HAP-1 (cell line): Measurements from ENCODE around the gene HYI.
"Not testable (repeated sequence)": the region's sequence is repeated elsewhere in the genome, so short reads cannot be mapped to it uniquely, and the experiment has no call there.

ENCODE experiments used
- DNase-seq, 2 experiments: peaks; one replicate each; pipeline ENCODE4 v3.0.0-alpha.2; 2016 to 2020; ENCODE audit warnings: low spot score in 2 of 2
- H3K27me3 ChIP-seq: fragments of 250-450 bp; sonication (Bioruptor Pico); 2 replicates; pipeline ENCODE4 v1.5.1; 2020; ENCODE audit warnings: low read depth, mild to moderate bottlenecking, moderate library complexity
- H3K36me3 ChIP-seq: fragments of 250-450 bp; sonication (Bioruptor Pico); replicated peaks from 2 replicates; pipeline ENCODE4 v1.5.1; 2020; ENCODE audit warnings: mild to moderate bottlenecking
- H3K4me1 ChIP-seq: fragments of 250-450 bp; sonication (Bioruptor Pico); 2 replicates; pipeline ENCODE4 v1.5.1; 2020; ENCODE audit warnings: mild to moderate bottlenecking
- H3K4me3 ChIP-seq: fragments of 250-450 bp; sonication (Bioruptor Pico); 2 replicates; pipeline ENCODE4 v1.5.1; 2020; ENCODE audit warnings: mild to moderate bottlenecking, moderate library complexity
- H3K9me3 ChIP-seq: fragments of 250-450 bp; sonication (Bioruptor Pico); 2 replicates; pipeline ENCODE4 v1.5.1; 2020; ENCODE audit warnings: mild to moderate bottlenecking, moderate library complexity
- in situ Hi-C: fragments of 300-500 bp; cut with MboI; formaldehyde crosslinking; loops from 3 replicates; pipeline ENCODE4 v1.14.3; 2020; ENCODE audit warnings: low sequenced_read_pairs, inconsistent platforms, mixed read lengths

HYI gene

GRCh38 chr1:43475611-43476401 is 22.1 kb upstream of the HYI start:
- DNase-seq, H3K4me3 ChIP-seq, H3K9me3 ChIP-seq, H3K4me1 ChIP-seq, H3K36me3 ChIP-seq, in situ Hi-C loops, H3K27me3 ChIP-seq: not testable (repeated sequence)

DNA sequence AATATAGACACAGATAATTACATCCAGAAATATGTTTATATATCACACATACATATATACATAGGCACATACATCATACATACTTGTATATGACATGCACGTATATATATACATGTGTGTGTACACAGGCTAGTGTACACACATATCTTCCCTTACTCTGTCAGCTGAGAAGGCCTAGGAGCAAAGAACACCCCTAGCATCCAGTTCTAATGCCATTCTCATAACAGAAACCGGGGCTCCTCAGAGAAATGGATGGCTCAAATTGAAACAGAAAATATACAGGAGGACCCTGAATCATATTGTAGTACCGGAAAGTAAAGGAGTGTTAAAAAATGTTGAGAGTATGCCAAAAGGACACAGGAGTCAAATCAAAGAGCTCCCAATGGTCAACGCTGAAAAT is 19.7 kb upstream of the HYI start:
- no peak overlapping the region for H3K4me3 ChIP-seq
- no peaks in the 10 kb centered on the region for H3K36me3 ChIP-seq
- H3K9me3 ChIP-seq: peaks cover 3% of the 10 kb centered on the region; the same call in 1 of the 2 replicates
- in situ Hi-C loops: no loop called here
- no peaks in the 10 kb centered on the region for H3K27me3 ChIP-seq
- DNase-seq: no peak
- H3K4me1 ChIP-seq: no peaks in the 10 kb centered on the region

DNA sequence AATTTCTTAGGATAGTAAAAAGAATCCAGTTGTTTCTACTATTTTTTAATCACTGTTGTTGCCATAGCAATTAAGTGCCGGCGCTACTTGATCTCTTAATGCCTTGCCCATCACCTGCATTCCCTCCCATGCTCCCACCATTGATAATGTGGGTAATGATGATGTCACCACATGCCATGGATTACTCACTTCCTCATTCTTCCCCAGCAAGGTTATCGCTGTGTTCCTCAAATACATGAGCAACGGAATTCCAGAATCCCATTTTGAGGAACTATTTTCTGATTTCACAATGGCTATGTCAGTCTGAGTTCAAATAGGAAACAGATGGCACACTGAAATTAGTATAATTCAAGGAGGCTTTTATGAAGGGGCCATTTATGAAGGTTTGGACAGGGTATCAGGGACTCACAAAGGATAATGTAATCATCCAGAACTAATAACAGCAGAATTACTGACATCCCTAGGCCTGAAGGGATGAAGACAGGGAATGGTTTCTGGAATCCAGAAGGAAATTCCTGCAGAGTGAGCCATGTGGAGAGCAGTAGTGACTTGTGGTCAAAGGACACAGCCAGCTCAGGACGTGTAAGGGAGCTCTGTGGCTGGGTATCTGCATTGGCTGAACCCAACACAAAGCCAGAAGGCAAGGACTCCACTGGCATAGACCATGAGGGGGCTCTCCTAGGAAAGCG is 18.9 kb upstream of the HYI start:
- DNase-seq, H3K4me3 ChIP-seq, H3K27me3 ChIP-seq, H3K9me3 ChIP-seq, in situ Hi-C loops, H3K4me1 ChIP-seq, H3K36me3 ChIP-seq: not testable (repeated sequence)

- in situ Hi-C loops: no loop called here
- no peak for DNase-seq
- Histone ChIP-seq H3K36me3 (no peaks in the 10 kb centered on the region), H3K4me1 (no peaks in the 10 kb centered on the region), H3K4me3 (no peak overlapping the region), H3K27me3 (no peaks in the 10 kb centered on the region), H3K9me3 (peaks cover 3% of the 10 kb centered on the region; the same call in 1 of the 2 replicates)
These were observed 18.3 kb upstream of the HYI start for GRCh38 chr1:43472087-43472462.

- DNase-seq: no peak
- Histone ChIP-seq H3K27me3 (no peaks in the 10 kb centered on the region), H3K4me1 (no peaks in the 10 kb centered on the region), H3K36me3 (no peaks in the 10 kb centered on the region), H3K9me3 (peaks cover 3% of the 10 kb centered on the region; the same call in 1 of the 2 replicates), H3K4me3 (no peak overlapping the region)
- in situ Hi-C loops: no loop called here
These were observed 16.2 kb upstream of the HYI start for GRCh38 chr1:43469932-43470331.

DNA sequence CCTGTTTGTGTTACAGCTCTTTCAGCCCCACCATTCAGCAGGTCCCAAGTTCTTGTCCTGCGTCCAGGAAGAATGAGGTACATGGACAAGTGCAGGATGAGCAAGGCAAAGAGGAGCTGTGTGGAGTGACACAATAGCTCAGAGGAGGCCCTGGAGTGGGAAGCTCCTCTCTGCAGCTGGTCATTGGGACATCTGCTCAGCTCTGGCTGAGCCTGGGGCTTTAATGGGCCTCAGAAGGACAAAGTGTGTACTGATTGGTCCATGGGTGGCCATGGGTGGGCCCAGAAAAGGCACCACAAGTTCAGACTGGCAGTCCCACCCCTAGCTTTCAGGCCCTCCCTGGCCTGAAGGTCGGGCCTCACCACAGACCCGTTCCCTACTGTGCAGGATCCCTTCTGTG is 14.7 kb upstream of the HYI start:
- Histone ChIP-seq H3K36me3 (no peaks in the 10 kb centered on the region), H3K27me3 (no peaks in the 10 kb centered on the region), H3K4me1 (no peaks in the 10 kb centered on the region), H3K4me3 (no peak overlapping the region), H3K9me3 (peaks cover 3% of the 10 kb centered on the region; the same call in 1 of the 2 replicates)
- no peak for DNase-seq
- in situ Hi-C loops: no loop called here

DNA sequence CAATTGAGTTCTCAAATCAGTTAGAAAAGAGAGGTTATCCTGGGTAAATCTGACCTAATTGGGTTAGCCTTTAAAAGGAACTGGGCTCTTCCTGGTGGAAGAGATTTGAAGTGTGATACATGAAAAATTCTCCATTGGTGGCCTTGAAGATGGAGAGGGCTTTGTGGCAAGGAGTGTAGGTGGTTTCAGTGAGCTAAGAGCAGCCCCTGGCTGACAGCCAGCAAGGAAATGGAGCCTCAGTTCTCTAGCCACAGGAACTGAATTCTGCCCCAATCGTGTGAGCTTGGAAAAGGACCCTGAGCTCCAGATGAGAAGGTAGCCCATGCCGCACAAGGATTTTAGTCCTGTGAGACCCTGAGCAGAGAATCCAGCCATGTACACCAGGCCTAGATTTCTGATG is 12.7 kb upstream of the HYI start:
- H3K36me3 ChIP-seq: no peaks in the 10 kb centered on the region
- no peak for DNase-seq
- no peaks in the 10 kb centered on the region for H3K27me3 ChIP-seq
- no peaks in the 10 kb centered on the region for H3K4me1 ChIP-seq
- in situ Hi-C loops: no loop called here
- H3K4me3 ChIP-seq: no peak overlapping the region
- H3K9me3 ChIP-seq: peaks cover 3% of the 10 kb centered on the region; the same call in 1 of the 2 replicates

DNA sequence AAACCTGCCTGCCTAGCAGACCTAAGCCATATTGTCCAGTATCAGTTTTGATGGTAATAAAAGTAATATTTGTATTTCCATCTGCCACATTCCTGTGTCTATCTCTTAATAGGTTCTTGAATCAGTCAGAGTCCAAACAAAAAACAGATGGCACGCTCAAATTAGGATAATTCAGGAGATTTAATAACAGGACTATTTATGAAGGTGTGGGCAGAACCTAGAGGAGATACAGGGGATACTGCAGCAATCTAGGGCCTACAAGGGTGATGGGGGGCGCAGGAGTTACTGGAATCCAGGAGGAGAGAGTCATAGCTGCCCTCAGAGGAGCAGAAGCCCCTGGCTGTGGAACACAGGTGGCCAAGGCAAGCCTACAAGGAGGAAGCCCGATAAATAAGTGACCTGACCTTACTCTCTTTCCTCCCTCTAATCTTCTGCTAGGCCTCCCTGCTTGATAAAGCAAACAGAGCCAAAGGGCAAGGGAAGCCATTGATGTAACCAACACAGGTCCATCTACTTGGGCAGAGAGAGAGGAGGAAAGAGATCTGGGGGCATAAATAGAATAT is 11.9 kb upstream of the HYI start:
- no peaks in the 10 kb centered on the region for H3K27me3 ChIP-seq
- in situ Hi-C loops: no loop called here
- DNase-seq: no peak
- no peaks in the 10 kb centered on the region for H3K36me3 ChIP-seq
- H3K4me3 ChIP-seq: no peak overlapping the region
- no peaks in the 10 kb centered on the region for H3K4me1 ChIP-seq
- H3K9me3 ChIP-seq: peaks cover 3% of the 10 kb centered on the region; the same call in 1 of the 2 replicates

GRCh38 chr1:43464681-43465504 is 11.2 kb upstream of the HYI start:
- in situ Hi-C loops: no loop called here
- no peak for DNase-seq
- H3K9me3 ChIP-seq: no peaks in the 10 kb centered on the region

DNA sequence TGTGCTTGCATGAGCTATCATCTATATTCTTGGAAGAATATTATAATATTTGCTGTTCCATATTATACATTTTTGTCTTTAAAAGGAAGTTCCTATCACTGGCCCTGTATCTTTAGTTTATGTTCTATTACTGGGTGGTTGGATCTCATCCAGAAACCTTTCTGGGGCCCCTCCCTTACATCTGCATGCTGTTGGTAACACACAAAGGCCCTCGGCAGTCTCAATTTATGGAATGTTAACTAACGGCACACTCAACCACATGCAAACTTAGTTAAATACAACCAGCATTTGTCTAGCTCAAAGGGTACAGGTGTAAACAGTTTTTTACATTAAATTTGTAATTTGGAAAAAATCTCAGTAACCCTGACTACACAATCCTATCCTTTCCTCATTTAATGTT is 9.7 kb upstream of the HYI start:
- H3K9me3 ChIP-seq: no peaks in the 10 kb centered on the region
- H3K4me1 ChIP-seq: no peaks in the 10 kb centered on the region
- H3K4me3 ChIP-seq: no peak overlapping the region
- DNase-seq: no peak
- in situ Hi-C loops: no loop called here
- no peaks in the 10 kb centered on the region for H3K36me3 ChIP-seq
- no peaks in the 10 kb centered on the region; the same call in 1 of the 2 replicates for H3K27me3 ChIP-seq

More at GRCh38 chr1:43464681-43465504, 11.2 kb upstream of the HYI start:
- Histone ChIP-seq H3K4me1 (no peaks in the 10 kb centered on the region), H3K36me3 (no peaks in the 10 kb centered on the region), H3K27me3 (no peaks in the 10 kb centered on the region), H3K4me3 (no peak overlapping the region)

DNA sequence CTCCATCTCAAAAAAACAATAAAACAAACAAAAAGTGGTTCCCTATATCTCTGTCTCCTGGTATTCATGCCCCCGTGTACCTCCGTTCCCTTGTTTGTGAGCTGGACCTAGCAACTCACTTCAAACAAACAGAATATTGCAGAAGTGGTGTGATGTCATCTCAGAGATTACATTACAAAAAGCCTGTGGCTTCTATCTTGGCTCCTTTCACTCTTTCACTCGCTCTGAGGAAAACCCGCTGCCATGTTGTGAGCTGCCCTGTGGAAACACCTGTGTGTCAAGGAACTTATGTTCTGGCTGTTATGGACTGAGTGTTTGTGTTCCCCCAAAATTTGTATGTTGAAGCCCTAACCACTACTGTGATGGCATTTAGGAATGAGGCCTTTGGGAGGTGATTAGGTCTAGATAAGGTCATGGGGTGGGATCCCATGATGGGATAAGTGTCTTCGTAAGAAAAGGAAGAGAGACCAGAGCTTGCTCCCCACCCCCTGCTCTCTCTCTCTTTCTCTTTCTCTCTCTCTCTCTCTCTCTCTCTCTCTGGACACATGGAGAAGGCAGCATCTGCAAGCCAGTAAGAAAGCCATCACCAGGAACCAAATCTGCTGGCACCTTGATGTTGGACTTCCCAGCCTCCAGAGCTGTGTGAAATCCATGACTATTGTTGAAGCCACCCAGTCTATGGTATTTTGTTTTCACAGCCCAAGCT is 7.4 kb upstream of the HYI start:
- no peak overlapping the region for H3K4me3 ChIP-seq
- in situ Hi-C loops: no loop called here
- no peak for DNase-seq
- no peaks in the 10 kb centered on the region for H3K4me1 ChIP-seq
- H3K36me3 ChIP-seq: no peaks in the 10 kb centered on the region
- no peaks in the 10 kb centered on the region for H3K9me3 ChIP-seq
- peaks cover 5% of the 10 kb centered on the region for H3K27me3 ChIP-seq

DNA sequence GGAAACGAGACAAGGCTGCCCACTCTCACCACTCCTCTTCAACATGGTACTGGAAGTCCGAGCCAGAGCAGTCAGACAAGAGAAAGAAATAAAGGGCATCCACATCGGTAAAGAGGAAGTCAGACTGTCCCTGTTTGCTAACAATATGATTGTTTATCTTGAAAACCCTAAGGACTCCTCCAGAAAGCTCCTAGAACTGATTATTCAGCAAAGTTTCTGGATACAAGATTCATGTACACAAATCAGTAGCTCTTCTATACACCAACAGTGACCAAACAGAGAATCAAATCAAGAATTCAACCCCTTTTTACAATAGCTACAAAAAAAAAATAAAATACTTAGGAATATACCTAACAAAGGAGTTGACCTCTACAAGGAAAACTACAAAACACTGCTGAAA is 4.6 kb upstream of the HYI start:
- H3K36me3 ChIP-seq, H3K9me3 ChIP-seq, in situ Hi-C loops, H3K4me1 ChIP-seq, H3K4me3 ChIP-seq, H3K27me3 ChIP-seq, DNase-seq: not testable (repeated sequence)

DNA sequence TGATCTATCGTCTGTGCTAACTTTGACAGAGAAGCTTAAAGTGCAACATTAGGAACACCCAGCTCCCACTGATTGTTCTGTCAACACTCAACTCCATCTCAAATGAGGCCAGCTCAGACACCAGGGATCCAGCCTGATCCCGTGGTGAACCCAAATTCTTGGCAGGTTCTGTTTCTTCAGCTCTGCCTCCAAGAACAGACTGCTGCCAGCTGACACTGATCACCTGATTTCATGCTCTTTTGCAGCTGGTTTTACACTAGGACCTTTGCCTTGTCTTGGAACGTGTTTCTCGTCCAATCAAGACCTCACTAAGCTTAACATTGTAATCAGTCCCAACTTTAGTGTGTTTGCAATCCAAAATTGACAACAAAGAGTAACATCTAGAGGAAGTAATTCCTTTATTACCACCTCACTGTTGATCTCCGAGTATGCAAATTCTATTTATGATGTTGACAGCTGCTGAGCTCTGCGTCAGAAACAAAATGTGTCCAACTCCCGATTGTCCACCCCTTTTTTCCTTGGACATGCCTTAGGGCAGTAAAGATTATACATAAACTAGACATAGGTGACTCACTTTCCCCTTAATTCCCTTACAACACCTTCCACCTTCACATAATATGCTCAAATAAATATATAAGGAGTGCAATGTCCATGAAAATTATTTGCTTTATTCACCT is 1.6 kb upstream of the HYI start:
- in situ Hi-C loops: no loop called here
- no peaks in the 10 kb centered on the region for H3K4me1 ChIP-seq
- H3K9me3 ChIP-seq: no peaks in the 10 kb centered on the region
- peaks cover 8% of the 10 kb centered on the region for H3K36me3 ChIP-seq
- H3K27me3 ChIP-seq: peaks cover 6% of the 10 kb centered on the region
- no peak for DNase-seq
- H3K4me3 ChIP-seq: no peak overlapping the region
